Effector memory CD8-positive, alpha-beta T cell (primary cell): Measurements from ENCODE around the gene INPP4B.
"Not testable (repeated sequence)": the region's sequence is repeated elsewhere in the genome, so short reads cannot be mapped to it uniquely, and the experiment has no call there.

Experiments
- ATAC-seq: fragments of 150-1000 bp; cut with Tn5 transposase; replicated peaks from 2 replicates; pipeline ENCODE4 v1.10.0; 2021; ENCODE audit warnings: mild to moderate bottlenecking, moderate library complexity
- DNase-seq, 3 experiments: peaks; one replicate each; pipeline ENCODE4 v3.0.0; 2021
- H3K27ac Mint-ChIP-seq, 2 donors: one replicate each; pipeline ENCODE4 v1.8.0; 2022; ENCODE audit warnings: mild to moderate bottlenecking in 2 of 2, mixed read lengths in 2 of 2, moderate library complexity in 2 of 2
- H3K27me3 Mint-ChIP-seq, 2 donors: one replicate each; pipeline ENCODE4 v1.8.0; 2022; ENCODE audit warnings: mixed read lengths in 2 of 2
- H3K36me3 Mint-ChIP-seq: one replicate; pipeline ENCODE4 v1.8.0; 2022; ENCODE audit warnings: mild to moderate bottlenecking, moderate library complexity, mixed read lengths; ENCODE audit not compliant: insufficient read depth
- H3K4me1 Mint-ChIP-seq, 2 donors: one replicate each; pipeline ENCODE4 v1.8.0; 2022; ENCODE audit warnings: low read depth in 2 of 2, mixed read lengths in 2 of 2
- H3K4me3 Mint-ChIP-seq, 2 donors: one replicate each; pipeline ENCODE4 v1.8.0; 2022; ENCODE audit warnings: mild to moderate bottlenecking in 2 of 2, mixed read lengths in 2 of 2, moderate library complexity in 2 of 2
- H3K9me3 Mint-ChIP-seq, 2 donors: one replicate each; pipeline ENCODE4 v1.8.0; 2022; ENCODE audit warnings: mixed read lengths in 2 of 2

Gene INPP4B

GRCh38 chr4:142813388-142813787 is 32.7 kb downstream of the INPP4B start:
- no peak for ATAC-seq
- peaks cover 4 to 7% of the 10 kb centered on the region in 2 donors for H3K4me1 Mint-ChIP-seq
- H3K27me3 Mint-ChIP-seq, result peaks cover 5 to 7% of the 10 kb centered on the region in 2 donors
- no peaks in the 10 kb centered on the region for H3K9me3 Mint-ChIP-seq
- H3K4me3 Mint-ChIP-seq, result no peak overlapping the region
- no peak for DNase-seq
- no peak overlapping the region for H3K27ac Mint-ChIP-seq
- peaks cover 3% of the 10 kb centered on the region for H3K36me3 Mint-ChIP-seq

- Mint-ChIP-seq H3K27me3 (peaks cover 0 to 7% of the 10 kb centered on the region in 2 donors), H3K4me3 (no peak overlapping the region), H3K36me3 (peaks cover 3% of the 10 kb centered on the region), H3K27ac (no peak overlapping the region), H3K9me3 (no peaks in the 10 kb centered on the region), H3K4me1 (no peaks in the 10 kb centered on the region)
- DNase-seq, result no peak
- ATAC-seq, result no peak
Observed at GRCh38 chr4:142812091-142812490, 34.0 kb downstream of the INPP4B start.

GRCh38 chr4:142811034-142811433 is 35.1 kb downstream of the INPP4B start:
- Mint-ChIP-seq H3K27ac (no peak overlapping the region), H3K27me3 (peaks cover 0 to 7% of the 10 kb centered on the region in 2 donors), H3K4me3 (no peak overlapping the region), H3K4me1 (no peaks in the 10 kb centered on the region), H3K36me3 (peaks cover 3% of the 10 kb centered on the region), H3K9me3 (no peaks in the 10 kb centered on the region)
- DNase-seq (no peak), ATAC-seq (no peak)

GRCh38 chr4:142809559-142809958 is 36.5 kb downstream of the INPP4B start:
- no peak for DNase-seq
- no peaks in the 10 kb centered on the region for H3K4me1 Mint-ChIP-seq
- H3K27ac Mint-ChIP-seq, result no peak overlapping the region
- no peaks in the 10 kb centered on the region for H3K36me3 Mint-ChIP-seq
- no peak overlapping the region for H3K4me3 Mint-ChIP-seq
- H3K9me3 Mint-ChIP-seq, result no peaks in the 10 kb centered on the region
- no peak for ATAC-seq
- H3K27me3 Mint-ChIP-seq, result peaks cover 0 to 7% of the 10 kb centered on the region in 2 donors

DNA sequence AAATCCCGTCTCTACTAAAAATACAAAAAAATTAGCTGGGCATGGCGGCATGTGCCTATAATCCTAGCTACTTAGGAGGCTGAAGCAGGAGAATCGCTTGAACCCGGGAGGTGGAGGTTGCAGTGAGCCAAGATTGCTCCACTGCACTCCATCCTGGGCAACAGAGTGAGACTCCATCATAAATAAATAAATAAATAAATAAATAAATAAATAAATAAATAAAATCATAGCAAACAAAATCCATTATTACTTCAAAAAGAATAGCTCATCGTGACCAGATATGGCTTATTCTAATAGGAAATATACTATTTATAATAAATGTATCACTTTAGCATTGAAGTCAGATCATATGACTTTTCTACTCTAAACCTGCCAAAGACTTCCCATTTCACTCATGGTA is 42.2 kb downstream of the INPP4B start:
- H3K4me3 Mint-ChIP-seq, H3K4me1 Mint-ChIP-seq, H3K27ac Mint-ChIP-seq, H3K36me3 Mint-ChIP-seq, ATAC-seq, H3K9me3 Mint-ChIP-seq, DNase-seq, H3K27me3 Mint-ChIP-seq: not testable (repeated sequence)

DNA sequence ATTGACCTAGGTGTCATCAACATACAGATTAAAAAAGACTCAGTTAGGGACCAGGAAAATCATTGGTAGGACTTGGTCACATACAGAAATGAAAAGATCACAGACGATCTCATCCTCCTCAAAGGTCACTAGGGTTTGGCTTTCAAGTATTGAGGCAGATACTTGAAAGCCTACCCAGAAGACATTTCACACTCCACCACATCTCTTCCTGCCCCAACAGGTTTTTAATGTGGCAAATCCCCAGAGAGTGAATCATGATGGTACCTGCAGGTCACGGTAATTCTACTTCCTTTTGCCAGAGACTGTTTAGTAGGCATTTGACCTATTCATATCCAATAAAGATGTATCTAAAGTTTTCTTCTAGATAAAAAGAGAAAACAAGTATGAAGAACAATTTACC is 44.1 kb downstream of the INPP4B start:
- Mint-ChIP-seq H3K4me1 (no peaks in the 10 kb centered on the region), H3K4me3 (no peak overlapping the region), H3K36me3 (no peaks in the 10 kb centered on the region), H3K27me3 (peaks cover 0 to 20% of the 10 kb centered on the region in 2 donors), H3K9me3 (no peaks in the 10 kb centered on the region), H3K27ac (no peak overlapping the region)
- ATAC-seq (no peak), DNase-seq (no peak)

DNA sequence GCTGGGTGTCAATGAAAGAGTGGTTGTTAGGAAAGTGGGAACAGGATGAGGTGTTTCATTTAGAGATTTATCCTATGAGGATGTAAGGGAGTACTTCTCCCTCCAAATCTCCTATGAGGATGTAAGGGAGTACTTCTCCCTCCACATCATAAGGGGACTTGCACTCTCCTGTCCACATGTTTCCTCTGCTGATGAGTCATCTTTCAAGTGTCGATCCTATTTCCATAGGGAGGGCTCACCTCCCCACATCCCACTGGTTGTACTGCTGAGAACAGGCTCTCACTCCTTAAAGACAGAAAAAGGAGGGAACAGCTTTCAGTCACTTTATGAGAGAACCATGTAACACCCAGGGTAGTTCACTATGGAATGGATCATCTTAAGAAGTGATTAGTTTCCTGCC is 65.0 kb downstream of the INPP4B start:
- H3K9me3 Mint-ChIP-seq, result no peaks in the 10 kb centered on the region
- no peak for DNase-seq

GRCh38 chr4:142778900-142779299 is 67.2 kb downstream of the INPP4B start:
- H3K36me3 Mint-ChIP-seq, result no peaks in the 10 kb centered on the region

More for the DNA sequence above, 65.0 kb downstream of the INPP4B start:
- H3K4me3 Mint-ChIP-seq, result no peak overlapping the region
- H3K4me1 Mint-ChIP-seq, result no peaks in the 10 kb centered on the region
- peaks cover 10 to 12% of the 10 kb centered on the region in 2 donors for H3K27me3 Mint-ChIP-seq
- ATAC-seq, result no peak
- no peaks in the 10 kb centered on the region for H3K36me3 Mint-ChIP-seq
- no peak overlapping the region for H3K27ac Mint-ChIP-seq

DNA sequence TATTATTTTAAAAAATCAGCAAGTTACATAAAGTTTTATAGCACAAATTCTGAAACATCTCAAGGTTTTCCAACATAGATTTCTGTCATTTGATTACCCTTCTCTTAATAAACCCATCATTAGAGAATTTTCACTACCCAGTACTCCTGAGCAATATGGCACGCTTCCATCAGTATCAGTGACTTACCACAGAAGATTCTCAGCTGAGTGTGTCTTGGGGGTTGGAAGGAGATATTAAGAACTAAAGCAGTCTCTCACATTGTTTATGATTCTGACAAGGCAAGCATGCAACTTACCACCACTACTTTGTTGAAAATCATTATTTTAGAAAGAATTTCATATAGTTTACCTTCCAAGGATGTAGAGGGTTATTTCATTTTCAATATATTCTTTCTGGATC is 67.7 kb downstream of the INPP4B start:
- H3K27ac Mint-ChIP-seq, result no peak overlapping the region
- no peaks in the 10 kb centered on the region for H3K4me1 Mint-ChIP-seq
- ATAC-seq, result no peak
- no peaks in the 10 kb centered on the region for H3K9me3 Mint-ChIP-seq
- peaks cover 10 to 12% of the 10 kb centered on the region in 2 donors for H3K27me3 Mint-ChIP-seq
- DNase-seq, result no peak
- no peaks in the 10 kb centered on the region for H3K36me3 Mint-ChIP-seq
- H3K4me3 Mint-ChIP-seq, result no peak overlapping the region

More at GRCh38 chr4:142778900-142779299, 67.2 kb downstream of the INPP4B start:
- H3K9me3 Mint-ChIP-seq, result no peaks in the 10 kb centered on the region
- DNase-seq, result no peak
- H3K27ac Mint-ChIP-seq, result no peak overlapping the region
- H3K4me3 Mint-ChIP-seq, result no peak overlapping the region
- no peaks in the 10 kb centered on the region for H3K4me1 Mint-ChIP-seq
- ATAC-seq, result no peak
- H3K27me3 Mint-ChIP-seq, result peaks cover 10 to 12% of the 10 kb centered on the region in 2 donors

DNA sequence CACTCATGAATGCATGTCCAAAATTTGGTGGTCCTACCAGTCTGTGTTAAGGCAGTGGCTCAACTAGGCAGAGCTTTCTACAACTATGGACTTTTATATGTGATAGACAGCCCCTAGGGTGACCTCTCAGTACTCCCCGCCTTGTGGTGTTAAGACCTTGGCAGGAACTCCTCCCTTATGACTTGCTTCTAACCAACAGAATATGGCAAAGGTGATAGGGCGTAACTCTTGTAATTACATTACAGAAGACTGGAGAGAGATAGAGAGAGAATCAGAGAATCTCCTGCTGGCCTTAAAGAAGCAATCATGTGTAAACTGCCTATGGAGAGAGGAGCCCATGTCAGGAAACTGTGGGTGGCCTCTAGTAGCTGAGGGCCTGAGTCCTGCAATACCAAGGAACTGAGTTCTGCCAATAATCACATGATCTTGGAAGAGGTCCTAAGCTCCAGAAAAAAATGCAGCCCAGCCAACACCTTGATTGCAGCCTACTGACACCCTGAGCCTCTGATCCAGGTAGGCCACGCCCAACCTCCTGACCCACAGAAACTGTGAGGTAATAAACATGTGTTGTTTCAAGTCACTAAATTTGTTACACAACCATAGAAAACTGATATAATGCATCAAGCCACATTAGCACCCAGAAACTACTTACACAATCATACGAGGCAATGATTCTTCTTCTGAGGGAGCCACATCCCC is 68.9 kb downstream of the INPP4B start:
- Mint-ChIP-seq H3K9me3 (no peaks in the 10 kb centered on the region), H3K4me1 (no peaks in the 10 kb centered on the region), H3K27ac (no peak overlapping the region), H3K4me3 (no peak overlapping the region), H3K27me3 (peaks cover 10 to 14% of the 10 kb centered on the region in 2 donors), H3K36me3 (no peaks in the 10 kb centered on the region)
- ATAC-seq, result no peak
- DNase-seq, result no peak

DNA sequence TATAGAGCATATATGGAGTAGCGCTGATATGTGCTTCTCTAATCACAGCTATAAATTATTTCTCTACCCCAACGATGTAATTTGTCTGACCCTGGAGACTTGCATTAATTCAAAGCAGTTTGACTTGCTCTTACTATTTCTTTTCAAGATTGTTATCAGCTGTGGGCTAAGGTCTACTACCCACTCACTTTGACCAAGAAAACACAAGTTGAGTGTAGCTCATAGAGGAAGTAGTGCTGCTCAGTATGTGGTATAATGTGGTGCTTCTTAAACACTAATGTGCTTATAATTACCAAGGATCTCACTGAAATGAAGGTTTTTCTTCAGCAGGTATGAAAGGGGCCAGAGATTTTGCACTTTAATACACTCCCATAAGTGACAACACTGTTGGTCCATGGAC is 70.1 kb downstream of the INPP4B start:
- Mint-ChIP-seq H3K9me3 (no peaks in the 10 kb centered on the region), H3K4me3 (no peak overlapping the region), H3K4me1 (no peaks in the 10 kb centered on the region), H3K27ac (no peak overlapping the region), H3K36me3 (no peaks in the 10 kb centered on the region), H3K27me3 (peaks cover 10 to 18% of the 10 kb centered on the region in 2 donors)
- DNase-seq (no peak), ATAC-seq (no peak)

DNA sequence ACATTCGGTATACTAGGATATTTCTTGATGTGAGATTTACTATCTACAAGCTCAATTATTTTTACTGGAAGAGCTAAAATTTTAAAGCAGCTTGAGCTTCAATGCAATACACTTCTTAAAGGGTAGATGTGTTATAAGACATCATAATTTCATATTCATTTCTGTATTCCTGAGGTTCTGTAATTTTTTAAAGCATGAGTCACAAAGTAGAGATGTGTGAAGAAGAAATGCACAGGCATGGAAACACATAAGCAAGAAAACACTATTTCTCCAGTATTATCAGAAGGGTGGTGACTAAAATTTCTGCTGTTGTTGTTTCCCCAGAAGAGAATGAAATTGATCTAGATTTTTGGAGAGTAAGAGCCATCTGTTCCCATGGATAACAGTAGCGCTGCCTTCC is 72.6 kb downstream of the INPP4B start:
- no peak for ATAC-seq
- Mint-ChIP-seq H3K4me1 (no peaks in the 10 kb centered on the region), H3K4me3 (no peak overlapping the region), H3K9me3 (no peaks in the 10 kb centered on the region), H3K27me3 (peaks cover 0 to 12% of the 10 kb centered on the region in 2 donors), H3K27ac (no peak overlapping the region), H3K36me3 (no peaks in the 10 kb centered on the region)
- DNase-seq, result no peak

GRCh38 chr4:142762280-142762679 is 83.8 kb downstream of the INPP4B start:
- H3K27me3 Mint-ChIP-seq, result peaks cover 16 to 29% of the 10 kb centered on the region in 2 donors
- no peak overlapping the region for H3K27ac Mint-ChIP-seq
- no peak for DNase-seq
- H3K9me3 Mint-ChIP-seq, result no peaks in the 10 kb centered on the region
- no peak for ATAC-seq
- H3K36me3 Mint-ChIP-seq, result no peaks in the 10 kb centered on the region
- H3K4me1 Mint-ChIP-seq, result no peaks in the 10 kb centered on the region
- H3K4me3 Mint-ChIP-seq, result no peak overlapping the region

GRCh38 chr4:142752202-142752786 is 93.8 kb downstream of the INPP4B start:
- ATAC-seq, result no peak
- peaks cover 0 to 6% of the 10 kb centered on the region in 2 donors for H3K27me3 Mint-ChIP-seq
- no peaks in the 10 kb centered on the region for H3K9me3 Mint-ChIP-seq
- DNase-seq, result no peak
- H3K4me1 Mint-ChIP-seq, result no peaks in the 10 kb centered on the region
- no peak overlapping the region for H3K4me3 Mint-ChIP-seq
- H3K36me3 Mint-ChIP-seq, result no peaks in the 10 kb centered on the region
- H3K27ac Mint-ChIP-seq, result no peak overlapping the region
